GM23338 (cell line): ENCODE measurements around the gene SOAT1. TPM values are rescaled to one million over a fixed set of nuclear protein-coding genes. Genes with fewer than 3 reads are reported as not detected.
"Not testable (repeated sequence)": the region's sequence is repeated elsewhere in the genome, so short reads cannot be mapped to it uniquely, and the experiment has no call there.

Experiments used
- ATAC-seq: fragments of 200-7000 bp; cut with Tn5 transposase; 3 replicates; pipeline ENCODE4 v1.9.1; 2020
- DNase-seq: peaks from one replicate; pipeline ENCODE4 v3.0.0-alpha.2; 2015; ENCODE audit warnings: low spot score
- H2AFZ ChIP-seq: fragments of 200-600 bp; sonication (generic); 2 replicates; pipeline ENCODE4 v1.8.0; 2016; ENCODE audit warnings: antibody characterized with exemption, mild to moderate bottlenecking, moderate library complexity
- H3F3A ChIP-seq: fragments of 200-600 bp; sonication (generic); replicated peaks from 2 replicates; pipeline ENCODE4 v1.8.0; 2017; ENCODE audit warnings: antibody characterized with exemption, mixed run types, low read depth
- H3K27ac ChIP-seq: fragments of 200-600 bp; sonication (generic); 2 replicates; pipeline ENCODE4 v1.6.1; 2016; ENCODE audit warnings: low read depth
- H3K27me3 ChIP-seq: fragments of 200-600 bp; sonication (generic); 2 replicates; pipeline ENCODE4 v1.8.0; 2016; ENCODE audit warnings: mild to moderate bottlenecking, mixed run types, moderate library complexity; ENCODE audit not compliant: insufficient read depth
- H3K36me3 ChIP-seq: fragments of 200-600 bp; sonication (generic); 2 replicates; pipeline ENCODE4 v1.8.0; 2016; ENCODE audit warnings: mild to moderate bottlenecking; ENCODE audit not compliant: insufficient read depth
- H3K4me1 ChIP-seq: fragments of 200-600 bp; sonication (generic); 2 replicates; pipeline ENCODE4 v1.8.0; 2016; ENCODE audit warnings: mild to moderate bottlenecking, moderate library complexity; ENCODE audit not compliant: insufficient read depth
- H3K4me2 ChIP-seq: fragments of 200-600 bp; sonication (generic); 2 replicates; pipeline ENCODE4 v1.7.1; 2017; ENCODE audit warnings: mixed run types
- H3K4me3 ChIP-seq: fragments of 200-600 bp; sonication (generic); 2 replicates; pipeline ENCODE4 v1.6.1; 2016; ENCODE audit warnings: mixed run types
- H3K79me2 ChIP-seq: fragments of 200-600 bp; sonication (generic); replicated peaks from 2 replicates; pipeline ENCODE4 v1.8.0; 2017; ENCODE audit warnings: mild to moderate bottlenecking; ENCODE audit not compliant: insufficient read depth
- H3K9me2 ChIP-seq: fragments of 200-600 bp; sonication (generic); 2 replicates; pipeline ENCODE4 v1.8.0; 2017; ENCODE audit not compliant: insufficient read depth
- H4K20me1 ChIP-seq: fragments of 200-600 bp; sonication (generic); replicated peaks from 2 replicates; pipeline ENCODE4 v1.8.0; 2017; ENCODE audit warnings: mild to moderate bottlenecking; ENCODE audit not compliant: insufficient read depth
- H3K27ac Mint-ChIP-seq: 2 replicates; pipeline ENCODE4 v1.8.0; 2020; ENCODE audit warnings: inconsistent platforms, mild to moderate bottlenecking, moderate library complexity, mixed read lengths
- H3K27me3 Mint-ChIP-seq: 3 replicates; pipeline ENCODE4 v1.8.0; 2022; ENCODE audit warnings: low read depth, mild to moderate bottlenecking, moderate library complexity, mixed read lengths, inconsistent platforms; ENCODE audit not compliant: insufficient read depth, poor library complexity
- H3K36me3 Mint-ChIP-seq: 3 replicates; pipeline ENCODE4 v1.8.0; 2021; ENCODE audit warnings: low read depth, mild to moderate bottlenecking, inconsistent platforms, moderate library complexity, mixed read lengths
- H3K4me1 Mint-ChIP-seq: 3 replicates; pipeline ENCODE4 v1.8.0; 2020; ENCODE audit warnings: mild to moderate bottlenecking, inconsistent platforms, mixed read lengths
- H3K4me3 Mint-ChIP-seq: 3 replicates; pipeline ENCODE4 v1.8.0; 2021; ENCODE audit warnings: moderate library complexity, mild to moderate bottlenecking, inconsistent platforms, mixed read lengths
- H3K9me3 Mint-ChIP-seq: 3 replicates; pipeline ENCODE4 v1.8.0; 2020; ENCODE audit warnings: moderate library complexity, mild to moderate bottlenecking, inconsistent platforms, mixed read lengths
- CREB1 ChIP-seq: fragments of 250-450 bp; sonication (Bioruptor Pico); IDR thresholded peaks from 2 replicates; pipeline ENCODE4 v1.5.0; 2020; ENCODE audit warnings: low read depth, mild to moderate bottlenecking, moderate library complexity
- EZH2phosphoT487 ChIP-seq: fragments of 200-600 bp; sonication (generic); IDR thresholded peaks from one replicate; pipeline ENCODE4 v1.8.1; 2018; ENCODE audit warnings: antibody characterized with exemption; ENCODE audit not compliant: unreplicated experiment
- JUNB ChIP-seq: IDR thresholded peaks from one replicate; pipeline ENCODE4 v1.6.1; 2016; ENCODE audit warnings: antibody characterized with exemption; ENCODE audit not compliant: unreplicated experiment
- POLR2AphosphoS5 ChIP-seq: IDR thresholded peaks from 2 replicates; pipeline ENCODE4 v1.6.1; 2016; ENCODE audit warnings: antibody characterized with exemption, low read depth
- REST ChIP-seq: IDR thresholded peaks from one replicate; pipeline ENCODE4 v1.6.1; 2018; ENCODE audit warnings: antibody characterized with exemption; ENCODE audit not compliant: unreplicated experiment
- STAT1 ChIP-seq: IDR thresholded peaks from one replicate; pipeline ENCODE4 v1.6.1; 2016; ENCODE audit warnings: antibody characterized with exemption; ENCODE audit not compliant: unreplicated experiment
- ZNF114 ChIP-seq: fragments of 250-450 bp; sonication (Bioruptor Pico); IDR thresholded peaks from 2 replicates; pipeline ENCODE4 v1.5.0; 2020; ENCODE audit warnings: mild to moderate bottlenecking, moderate library complexity
- long read RNA-seq: library from polyadenylated mRNA; unstranded; transcript quantifications from one replicate; pipeline ENCODE4 v2.0.0, GENCODE V29; 2020; ENCODE audit not compliant: unreplicated experiment
- polyA plus RNA-seq: library from polyadenylated mRNA; unstranded; fragments of >200 nt; fragmentation: Nextera tagmentation; extraction: Ambion mirVana; gene quantifications from 2 replicates; pipeline ENCODE4 v1.2.1, GENCODE V29; 2016
- total RNA-seq: library from RNA; depleted of rRNA; stranded (reverse); fragments of >200 nt; shearing (Covaris generic); gene quantifications from 2 replicates; pipeline ENCODE4 v1.2.3, GENCODE V29; 2014; rRNA removed

The SOAT1 gene
- 0.93 and 1.3 TPM in 2 replicates for total RNA-seq
- 1.3 and 2.6 TPM in 2 replicates for polyA plus RNA-seq
- long read RNA-seq, full-length matches to known transcripts, result 1 of 1 reads
- long read RNA-seq, partial matches to known transcripts, result 0 of 1 reads
- long read RNA-seq, other reads (novel, unspliced or antisense), result 0 of 1 reads

- Mint-ChIP-seq H3K9me3 (no peaks in the 10 kb centered on the region; the same call in 2 of the 3 replicates), H3K27ac (no peak within 1 kb of the TSS), H3K4me1 (peaks cover 19% of the 10 kb centered on the region), H3K36me3 (no peaks in the 10 kb centered on the region), H3K27me3 (peaks cover 75% of the 10 kb centered on the region), H3K4me3 (peak within 1 kb of the TSS; percentile 76)
- Histone ChIP-seq H4K20me1 (peaks cover 14% of the 10 kb centered on the region), H3K4me2 (peak within 1 kb of the TSS; percentile 85), H3K4me1 (peaks cover 7% of the 10 kb centered on the region; the same call in 1 of the 2 replicates), H2AFZ (peak within 1 kb of the TSS; percentile 100), H3K27ac (no peak within 1 kb of the TSS), H3K36me3 (no peaks in the 10 kb centered on the region), H3K4me3 (peak within 1 kb of the TSS; percentile 78), H3F3A (peaks cover 6% of the 10 kb centered on the region; the same call in 1 of the 2 replicates), H3K9me2 (no peaks in the 10 kb centered on the region), H3K27me3 (peaks cover 76% of the 10 kb centered on the region), H3K79me2 (no peaks in the 10 kb centered on the region)
- ATAC-seq (peak; percentile 95), DNase-seq (peak; percentile 96)
- TF ChIP-seq CREB1 (CRISPR knock-in tag) (peak; percentile 79), EZH2phosphoT487 (no peak), POLR2AphosphoS5 (peak; percentile 48; the same call in 1 of the 2 replicates)
Measured at GRCh38 chr1:179293340-179294327, at the start of gene SOAT1. TSS of gene SOAT1 (plus strand) at chr1:179293797. CDS start at chr1:179302685, 8,888 bp downstream.

GRCh38 chr1:179245426-179245825, 48.2 kb upstream of the SOAT1 start:
- H3K27me3 ChIP-seq, H3K79me2 ChIP-seq, H3K27ac Mint-ChIP-seq, H3K36me3 Mint-ChIP-seq, H3K27me3 Mint-ChIP-seq, H3F3A ChIP-seq, H3K4me1 ChIP-seq, H3K36me3 ChIP-seq, DNase-seq, H3K4me3 Mint-ChIP-seq, H3K4me2 ChIP-seq, H3K9me3 Mint-ChIP-seq, ATAC-seq, H3K4me3 ChIP-seq, H3K4me1 Mint-ChIP-seq, H2AFZ ChIP-seq, H3K9me2 ChIP-seq, H3K27ac ChIP-seq, H4K20me1 ChIP-seq: not testable (repeated sequence)

GRCh38 chr1:179247923-179248322, 45.7 kb upstream of the SOAT1 start:
- H3K4me1 Mint-ChIP-seq, result no peaks in the 10 kb centered on the region
- no peak overlapping the region for H3K27ac Mint-ChIP-seq
- TF ChIP-seq CREB1 (CRISPR knock-in tag), result no peak
- TF ChIP-seq REST, result no peak
- TF ChIP-seq EZH2phosphoT487, result no peak
- TF ChIP-seq JUNB, result no peak
- TF ChIP-seq POLR2AphosphoS5, result no peak
- no peak for TF ChIP-seq ZNF114
- TF ChIP-seq STAT1, result no peak

More at GRCh38 chr1:179247923-179248322, 45.7 kb upstream of the SOAT1 start:
- no peak overlapping the region for H3K4me3 ChIP-seq
- no peaks in the 10 kb centered on the region for H3F3A ChIP-seq
- H3K9me2 ChIP-seq, result no peaks in the 10 kb centered on the region
- DNase-seq, result no peak
- H3K27ac ChIP-seq, result no peak overlapping the region
- Mint-ChIP-seq H3K4me3 (no peak overlapping the region), H3K27me3 (peaks cover 9% of the 10 kb centered on the region), H3K36me3 (no peaks in the 10 kb centered on the region), H3K9me3 (no peaks in the 10 kb centered on the region)
- H4K20me1 ChIP-seq, result no peaks in the 10 kb centered on the region
- H3K4me2 ChIP-seq, result no peak overlapping the region
- no peaks in the 10 kb centered on the region for H3K79me2 ChIP-seq
- no peaks in the 10 kb centered on the region for H3K36me3 ChIP-seq
- H3K4me1 ChIP-seq, result no peaks in the 10 kb centered on the region
- H2AFZ ChIP-seq, result no peak overlapping the region
- ATAC-seq, result no peak
- no peaks in the 10 kb centered on the region for H3K27me3 ChIP-seq
